Activated CD8-positive, alpha-beta memory T cell treated with anti-CD3 and anti-CD28 coated beads, Interleukin-2, amount 50 U/mL, for 24 hours (primary cell): ENCODE results near the gene TMEM11.
"Not testable (repeated sequence)": the region's sequence is repeated elsewhere in the genome, so short reads cannot be mapped to it uniquely, and the experiment has no call there.

Source experiments
- DNase-seq: peaks from one replicate; pipeline ENCODE4 v3.0.0-alpha.2; 2020; ENCODE audit errors: extremely low read depth

TMEM11 gene

DNA sequence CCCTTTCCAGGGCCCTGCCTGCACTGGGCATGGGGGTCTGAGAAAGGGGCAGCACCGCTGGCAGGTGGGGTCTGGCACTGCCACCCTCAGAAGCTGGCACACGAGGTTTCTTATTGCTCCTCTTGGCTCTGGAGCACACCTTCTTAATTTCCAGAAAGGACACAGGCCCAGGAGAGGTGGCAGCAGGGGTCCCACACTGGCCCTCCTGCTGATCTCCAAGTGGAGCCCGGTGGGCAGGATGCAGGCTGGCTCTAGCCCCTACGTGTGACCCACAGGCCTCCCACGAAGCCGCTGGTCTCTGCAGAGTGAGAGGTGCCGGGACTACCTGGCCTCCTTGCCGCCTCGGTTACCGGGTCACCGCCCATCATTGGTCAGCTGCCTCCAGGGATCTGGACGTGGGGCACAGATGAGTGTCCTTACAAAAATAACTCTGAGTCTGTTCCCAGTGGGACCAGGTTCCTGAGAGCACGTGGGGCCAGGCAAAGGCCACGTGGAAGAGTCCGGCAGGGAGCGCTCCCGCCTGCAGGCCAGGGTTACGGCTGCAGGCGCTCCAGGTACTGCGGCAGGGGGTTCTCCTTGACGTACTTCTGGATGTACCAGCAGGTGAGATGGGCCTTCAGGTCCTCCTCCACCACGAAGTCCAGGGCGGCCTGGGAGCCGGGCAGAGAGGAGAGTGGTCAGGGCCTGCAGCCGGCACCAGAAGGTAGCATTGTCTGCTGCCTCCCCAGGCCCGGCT lies 29.0 kb upstream of the TMEM11 start:
- DNase-seq, result no peak

- DNase-seq, result no peak
These were observed 28.2 kb upstream of the TMEM11 start for GRCh38 chr17:21242026-21242697.

DNA sequence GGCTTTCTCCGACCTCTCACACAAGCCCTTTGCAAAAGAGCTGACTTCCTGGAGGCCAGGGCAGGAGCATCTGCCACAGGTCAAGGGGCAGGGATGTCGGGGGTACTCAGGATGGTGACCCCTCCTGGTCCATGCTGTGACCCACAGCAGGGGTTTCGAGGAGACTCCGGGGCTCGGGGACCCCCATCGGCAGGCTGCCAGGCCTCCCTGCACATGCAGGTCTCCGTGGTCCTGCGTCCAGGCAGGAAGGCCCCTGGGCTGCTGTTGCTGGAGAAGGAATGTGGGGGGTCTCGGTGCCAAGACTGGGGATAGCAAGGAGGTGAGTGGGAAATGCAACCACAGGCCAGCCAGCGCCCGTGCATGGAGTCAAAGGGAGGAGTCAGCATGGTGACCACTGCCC lies 27.6 kb upstream of the TMEM11 start:
- DNase-seq, result no peak

- no peak for DNase-seq
These were observed 26.6 kb upstream of the TMEM11 start for GRCh38 chr17:21240369-21241055.

DNA sequence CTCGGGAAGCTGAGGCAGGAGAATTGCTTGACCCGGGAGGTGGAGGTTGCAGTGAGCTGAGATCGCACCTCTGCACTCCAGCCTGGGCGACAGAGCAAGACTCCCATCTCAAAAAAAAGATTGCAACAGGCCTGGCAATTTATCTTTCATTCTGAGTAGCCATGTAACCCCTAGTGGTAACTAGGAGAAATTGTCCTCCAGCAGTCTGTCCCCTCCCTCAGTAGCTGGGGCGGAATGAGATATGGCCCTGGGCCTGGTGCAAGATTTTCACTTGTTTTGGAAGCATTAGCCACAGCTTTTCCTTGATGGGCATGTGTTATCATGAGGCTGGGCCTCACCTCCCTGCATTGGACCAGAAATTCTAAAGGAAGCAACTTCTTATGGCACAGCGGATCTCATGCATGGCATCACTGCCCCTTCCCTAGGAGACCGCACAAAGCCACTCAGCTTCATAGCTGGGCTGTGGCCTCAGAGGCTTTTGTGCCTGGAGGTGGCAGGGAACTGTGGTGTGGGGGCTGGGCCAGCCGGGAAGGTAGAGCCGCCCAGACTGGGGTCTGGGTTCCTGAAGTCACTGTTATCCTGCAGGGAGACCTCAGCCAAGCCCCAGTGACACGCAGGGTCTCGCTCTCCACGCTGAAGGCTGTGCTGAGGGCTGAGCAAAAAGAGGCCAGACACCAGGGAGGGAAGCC lies 25.9 kb upstream of the TMEM11 start:
- no peak for DNase-seq

- DNase-seq, result no peak
These were observed 22.0 kb upstream of the TMEM11 start for GRCh38 chr17:21235921-21236320.

DNA sequence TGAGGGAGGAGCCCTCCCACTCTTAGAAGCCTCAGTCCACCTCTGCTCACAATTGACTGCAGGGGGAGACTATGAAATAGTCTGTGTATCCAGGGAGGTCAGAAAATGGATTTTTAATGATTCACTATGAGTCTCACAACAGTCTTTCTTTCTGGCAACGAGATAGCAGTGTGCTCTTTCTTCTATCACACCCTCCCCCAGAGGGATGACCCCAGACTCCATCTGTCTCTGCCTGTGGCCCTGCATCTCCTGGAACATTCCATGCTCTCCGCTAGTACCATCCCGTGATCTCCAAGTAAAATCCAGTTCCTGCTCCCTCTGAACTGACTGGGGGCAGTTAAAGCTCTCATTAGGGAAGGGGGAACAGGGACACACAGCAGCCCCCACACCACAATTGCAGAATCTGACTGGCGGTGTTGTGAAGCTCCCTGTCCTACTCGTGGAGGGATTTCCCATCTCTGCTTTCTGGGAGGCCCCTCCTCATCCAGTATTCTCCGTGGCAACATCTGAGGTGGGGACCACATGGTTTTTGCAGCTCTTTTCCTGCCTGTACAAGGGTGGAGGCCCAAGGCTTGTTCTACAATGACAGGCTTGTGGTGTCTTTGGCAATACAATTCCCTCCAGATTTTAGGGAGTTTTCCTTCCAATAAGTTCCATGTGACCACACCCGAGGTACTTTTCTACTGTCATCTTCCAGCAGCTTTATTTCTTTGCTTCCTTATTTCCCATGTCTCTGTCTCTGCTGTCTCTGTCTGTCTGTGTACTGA lies 19.8 kb upstream of the TMEM11 start:
- no peak for DNase-seq

GRCh38 chr17:21232033-21232749 lies 18.2 kb upstream of the TMEM11 start:
- DNase-seq, result no peak

GRCh38 chr17:21231533-21231932 lies 17.6 kb upstream of the TMEM11 start:
- no peak for DNase-seq

GRCh38 chr17:21228845-21229244 lies 14.9 kb upstream of the TMEM11 start:
- no peak for DNase-seq

DNA sequence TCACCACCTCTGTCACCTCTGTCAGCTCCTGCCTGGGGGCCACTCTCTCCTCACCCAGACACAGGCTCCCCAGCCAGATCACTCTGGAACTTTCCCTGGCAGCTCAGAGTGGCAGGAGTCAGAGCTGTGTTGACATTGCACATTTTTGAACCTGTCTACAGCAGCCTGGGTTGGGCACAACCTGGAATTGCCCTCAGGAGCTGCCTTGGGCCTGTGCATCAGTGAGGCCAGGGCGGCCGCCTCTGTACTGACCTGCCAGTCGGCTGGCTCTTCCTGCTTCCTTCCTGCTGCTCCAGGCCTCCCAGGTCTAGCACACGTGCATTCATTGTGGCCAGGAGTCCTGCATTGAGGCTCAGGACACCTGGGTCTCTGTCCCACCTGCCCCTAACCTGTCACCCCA lies 14.2 kb upstream of the TMEM11 start:
- no peak for DNase-seq

GRCh38 chr17:21227277-21227676 lies 13.3 kb upstream of the TMEM11 start:
- DNase-seq, result not testable (repeated sequence)

GRCh38 chr17:21223086-21223485 lies 9.1 kb upstream of the TMEM11 start:
- DNase-seq, result no peak

DNA sequence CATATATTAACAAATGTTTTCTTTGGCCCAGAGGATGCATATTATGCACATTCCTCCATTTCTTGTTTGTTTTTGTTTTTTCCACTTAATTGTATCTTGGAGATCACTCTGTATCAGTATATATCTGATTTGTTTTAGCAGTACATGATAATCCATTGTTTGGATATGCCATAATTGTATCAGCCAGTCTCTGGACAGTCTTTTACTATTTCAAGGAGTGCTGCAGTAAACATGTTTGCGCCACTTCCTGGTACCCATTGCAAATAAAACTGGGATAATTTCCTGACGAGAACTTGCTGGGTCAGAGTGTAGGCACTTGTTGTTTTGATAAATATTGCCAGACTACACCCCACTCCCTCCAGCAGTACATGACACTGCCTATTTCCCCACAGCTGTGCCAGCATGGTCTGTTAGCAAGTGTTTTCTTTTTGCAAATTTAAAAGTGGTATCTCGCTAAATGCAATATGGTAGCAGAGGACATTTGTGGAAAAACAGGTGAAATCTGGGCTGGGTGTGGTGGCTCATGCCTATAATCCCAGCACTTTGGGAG lies 4.9 kb upstream of the TMEM11 start:
- DNase-seq, result no peak

GRCh38 chr17:21218101-21218500 lies 4.1 kb upstream of the TMEM11 start:
- DNase-seq, result peak; percentile 12

- no peak for DNase-seq
These were observed 3.4 kb upstream of the TMEM11 start for GRCh38 chr17:21217346-21217745.

GRCh38 chr17:21215935-21216334 lies 2.0 kb upstream of the TMEM11 start:
- no peak for DNase-seq

GRCh38 chr17:21214777-21215541 lies 998 bp upstream of the TMEM11 start:
- DNase-seq, result no peak

- no peak for DNase-seq
These were observed 335 bp downstream of the TMEM11 start for GRCh38 chr17:21213638-21214014.
